ENCODE measurements around the gene CNOT4.

GRCh38 chr7:135328526-135328925 is 181.4 kb downstream of the CNOT4 start:
- TF ChIP-seq POLR2AphosphoS5 (IDR thresholded peaks at IDR 0.05): no peak
- no peak for TF ChIP-seq POLR2A (IDR thresholded peaks at IDR 0.05)

All from breast epithelium (tissue), 3 donors.